WTC11 (cell line): ENCODE data around the gene ALOXE3. TPM values are rescaled to one million over a fixed set of nuclear protein-coding genes. Genes with fewer than 3 reads are reported as not detected.

Experiments
- ATAC-seq: fragments of 200-7000 bp; cut with Tn5 transposase; 2 replicates; pipeline ENCODE4 v1.10.0; 2021; ENCODE audit warnings: mild to moderate bottlenecking, moderate library complexity
- CTCF ChIA-PET: fragments of 300-600 bp; sonication (Branson Sonifier 250); formaldehyde crosslinking; loops from one replicate; lab custom pipeline; 2021; ENCODE audit warnings: antibody characterized with exemption; lab: Charles Lee
- POLR2A ChIA-PET: fragments of 350-600 bp; sonication (Branson Sonifier 250); formaldehyde crosslinking; loops from one replicate; lab custom pipeline; 2021; ENCODE audit warnings: antibody characterized with exemption; lab: Charles Lee
- DNase-seq: peaks from one replicate; pipeline ENCODE4 v3.0.0; 2021; ENCODE audit warnings: low spot score
- H3K27ac Mint-ChIP-seq: 2 replicates; pipeline ENCODE4 v1.8.0; 2021; ENCODE audit warnings: mixed read lengths
- H3K27me3 Mint-ChIP-seq: 2 replicates; pipeline ENCODE4 v1.8.0; 2021; ENCODE audit warnings: low read depth, mild to moderate bottlenecking, moderate library complexity, mixed read lengths
- H3K36me3 Mint-ChIP-seq: 2 replicates; pipeline ENCODE4 v1.8.0; 2021; ENCODE audit warnings: mixed read lengths
- H3K4me1 Mint-ChIP-seq: 2 replicates; pipeline ENCODE4 v1.8.0; 2022; ENCODE audit warnings: mixed read lengths
- H3K4me3 Mint-ChIP-seq: 2 replicates; pipeline ENCODE4 v1.8.0; 2021; ENCODE audit warnings: mild to moderate bottlenecking, moderate library complexity, mixed read lengths
- H3K9me3 Mint-ChIP-seq: 2 replicates; pipeline ENCODE4 v1.8.0; 2021; ENCODE audit warnings: mixed read lengths
- ARID4B ChIP-seq: sonication (generic); formaldehyde crosslinking; IDR thresholded peaks from 2 replicates; pipeline ENCODE4 v1.8.0; 2023; ENCODE audit warnings: missing genetic modification reagents, mild to moderate bottlenecking, borderline replicate concordance
- E2F5 ChIP-seq: sonication (generic); formaldehyde crosslinking; IDR thresholded peaks from 2 replicates; pipeline ENCODE4 v1.8.1; 2022; ENCODE audit warnings: mild to moderate bottlenecking, moderate library complexity, missing genetic modification reagents
- ELF4 ChIP-seq: sonication (generic); formaldehyde crosslinking; IDR thresholded peaks from 2 replicates; pipeline ENCODE4 v1.8.1; 2022; ENCODE audit warnings: low read depth, mild to moderate bottlenecking, moderate library complexity, missing genetic modification reagents
- ETV6 ChIP-seq: sonication (generic); formaldehyde crosslinking; IDR thresholded peaks from 2 replicates; pipeline ENCODE4 v1.8.1; 2022; ENCODE audit warnings: mild to moderate bottlenecking, missing genetic modification reagents
- FOXP1 ChIP-seq: sonication (generic); formaldehyde crosslinking; IDR thresholded peaks from 2 replicates; pipeline ENCODE4 v1.8.0; 2022; ENCODE audit warnings: missing genetic modification reagents, mild to moderate bottlenecking, moderate library complexity, borderline replicate concordance
- IRF2 ChIP-seq: sonication (generic); formaldehyde crosslinking; IDR thresholded peaks from 2 replicates; pipeline ENCODE4 v1.8.0; 2022; ENCODE audit warnings: low read depth, missing genetic modification reagents, borderline replicate concordance
- JAZF1 ChIP-seq: fragments of 250-450 bp; sonication (Bioruptor Pico); IDR thresholded peaks from 2 replicates; pipeline ENCODE4 v1.9.0; 2021; ENCODE audit warnings: moderate library complexity, mild to moderate bottlenecking, inconsistent platforms
- KAT7 ChIP-seq: sonication (generic); formaldehyde crosslinking; IDR thresholded peaks from 2 replicates; pipeline ENCODE4 v1.8.1; 2023; ENCODE audit warnings: missing genetic modification reagents, mild to moderate bottlenecking, borderline replicate concordance
- MYBL2 ChIP-seq: sonication (generic); formaldehyde crosslinking; IDR thresholded peaks from 2 replicates; pipeline ENCODE4 v1.8.1; 2023; ENCODE audit warnings: mild to moderate bottlenecking, moderate library complexity, missing genetic modification reagents
- NFYB ChIP-seq: sonication (generic); formaldehyde crosslinking; conservative IDR thresholded peaks from 2 replicates; pipeline ENCODE4 v1.8.0; 2022; ENCODE audit warnings: low read depth, missing genetic modification reagents
- NR2C2 ChIP-seq: sonication (generic); formaldehyde crosslinking; IDR thresholded peaks from 2 replicates; pipeline ENCODE4 v1.8.0; 2022; ENCODE audit warnings: mild to moderate bottlenecking, missing genetic modification reagents
- OVOL2 ChIP-seq: fragments of 250-450 bp; sonication (Bioruptor Pico); IDR thresholded peaks from 2 replicates; pipeline ENCODE4 v1.9.0; 2021; ENCODE audit warnings: mild to moderate bottlenecking, borderline replicate concordance
- PRDM15 ChIP-seq: sonication (generic); formaldehyde crosslinking; IDR thresholded peaks from 2 replicates; pipeline ENCODE4 v1.8.0; 2022; ENCODE audit warnings: missing genetic modification reagents
- SMAD4 ChIP-seq: sonication (generic); formaldehyde crosslinking; IDR thresholded peaks from 2 replicates; pipeline ENCODE4 v1.8.0; 2022; ENCODE audit warnings: mild to moderate bottlenecking, missing genetic modification reagents
- STAT6 ChIP-seq: sonication (generic); formaldehyde crosslinking; conservative IDR thresholded peaks from 2 replicates; pipeline ENCODE4 v1.8.1; 2023; ENCODE audit warnings: mild to moderate bottlenecking, low read depth, missing genetic modification reagents, moderate library complexity
- USF1 ChIP-seq: sonication (generic); formaldehyde crosslinking; IDR thresholded peaks from 2 replicates; pipeline ENCODE4 v1.8.0; 2022; ENCODE audit warnings: mild to moderate bottlenecking, missing genetic modification reagents
- ZNF317 ChIP-seq: sonication (generic); formaldehyde crosslinking; IDR thresholded peaks from 2 replicates; pipeline ENCODE4 v1.8.1; 2023; ENCODE audit warnings: low read depth, mild to moderate bottlenecking, moderate library complexity, missing genetic modification reagents, borderline replicate concordance
- total RNA-seq: library from RNA; stranded (reverse); gene quantifications from 3 replicates; pipeline ENCODE4 v1.2.3, GENCODE V29; 2021

Gene ALOXE3
- total RNA-seq, 1 experiment from 2014 or later: 0.81 TPM

DNA sequence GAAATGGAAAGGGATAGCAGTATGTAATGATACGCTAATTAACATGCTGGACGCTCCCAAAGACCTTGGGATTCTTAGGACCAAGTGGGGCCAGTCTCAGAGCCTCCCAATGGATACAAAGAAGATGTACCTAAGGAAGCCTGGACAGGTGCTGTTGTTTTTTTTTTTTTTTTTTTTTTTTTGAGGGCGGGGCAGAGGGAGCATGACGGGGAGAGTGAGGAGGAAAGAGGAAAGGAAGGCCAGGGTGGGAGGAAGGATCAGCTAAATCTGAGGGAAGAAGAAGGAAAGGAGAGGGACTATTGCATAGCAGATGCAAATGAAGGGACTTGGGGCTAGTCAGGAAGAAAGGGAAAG is 41.9 kb upstream of the ALOXE3 start (continued):
- no peak for TF ChIP-seq E2F5 (CRISPR knock-in tag)
- TF ChIP-seq ELF4: no peak
- no peak for TF ChIP-seq ETV6 (CRISPR knock-in tag)

- no peak for DNase-seq
- peak overlapping the region; percentile 86 for H3K27ac Mint-ChIP-seq
- CTCF ChIA-PET: interaction anchor here (1.2 to 2.2 kb wide), 5 partner anchors 21 to 86 kb away, joined by 3 to 13 read pairs (median 7); partner anchors contain the start of genes ALOXE3 and HES7
Measured at GRCh38 chr17:8159459-8160223, 41.3 kb upstream of the ALOXE3 start.

More at GRCh38 chr17:8159459-8160223, 41.3 kb upstream of the ALOXE3 start:
- Mint-ChIP-seq H3K4me1 (peaks cover 36% of the 10 kb centered on the region), H3K27me3 (peaks cover 3% of the 10 kb centered on the region; the same call in 1 of the 2 replicates), H3K4me3 (no peak overlapping the region), H3K9me3 (no peaks in the 10 kb centered on the region), H3K36me3 (peaks cover 8% of the 10 kb centered on the region)
- POLR2A ChIA-PET: no interaction called here
- ATAC-seq: no peak
- no peak for TF ChIP-seq IRF2
- no peak for TF ChIP-seq ZNF317 (CRISPR knock-in tag)
- TF ChIP-seq MYBL2 (CRISPR knock-in tag): no peak
- no peak for TF ChIP-seq NR2C2 (CRISPR knock-in tag)
- no peak for TF ChIP-seq ARID4B (CRISPR knock-in tag)
- TF ChIP-seq USF1 (CRISPR knock-in tag): no peak
- TF ChIP-seq KAT7 (CRISPR knock-in tag): no peak
- TF ChIP-seq NFYB (CRISPR knock-in tag): no peak
- no peak for TF ChIP-seq OVOL2 (CRISPR knock-in tag)
- no peak for TF ChIP-seq STAT6 (CRISPR knock-in tag)
- TF ChIP-seq PRDM15 (CRISPR knock-in tag): no peak
- TF ChIP-seq SMAD4 (CRISPR knock-in tag): no peak
- TF ChIP-seq JAZF1 (CRISPR knock-in tag): no peak
- no peak for TF ChIP-seq FOXP1 (CRISPR knock-in tag)
